HepG2 (cell line): ENCODE results near the gene CFAP300. TPM values are rescaled to one million over a fixed set of nuclear protein-coding genes. Genes with fewer than 3 reads are reported as not detected.
A peak's percentile ranks its signal among the peaks of the same experiment; 100 is the strongest.

ENCODE experiments used
- CEBPG ChIP-seq: IDR thresholded peaks from 2 replicates; pipeline ENCODE4 v1.6.1; 2016
- GABPA ChIP-seq, 2 experiments: IDR thresholded peaks; 2 replicates each; pipeline ENCODE4 v1.6.1; 2011 to 2016; ENCODE audit warnings: low read depth in 2 of 2, low read length in 1 of 2, missing biosample characterization in 1 of 2, missing genetic modification characterization in 1 of 2
- HOXA7 ChIP-seq: sonication (generic); formaldehyde crosslinking; IDR thresholded peaks from 2 replicates; pipeline ENCODE4 v1.8.1; 2022; ENCODE audit warnings: mild to moderate bottlenecking, missing genetic modification reagents, moderate library complexity
- HOXD1 ChIP-seq: sonication (generic); formaldehyde crosslinking; IDR thresholded peaks from 2 replicates; pipeline ENCODE4 v1.5.0; 2020; ENCODE audit warnings: missing genetic modification reagents
- MBNL3 ChIP-seq: fragments of 250-450 bp; sonication (Bioruptor Pico); conservative IDR thresholded peaks from 2 replicates; pipeline ENCODE4 v1.8.0; 2022; ENCODE audit warnings: mild to moderate bottlenecking, inconsistent platforms
- MIER2 ChIP-seq: IDR thresholded peaks from 2 replicates; pipeline ENCODE4 v1.6.1; 2016; ENCODE audit warnings: missing biosample characterization, missing genetic modification reagents
- NFIB ChIP-seq: sonication (generic); formaldehyde crosslinking; IDR thresholded peaks from 2 replicates; pipeline ENCODE4 v1.9.0; 2021; ENCODE audit warnings: missing genetic modification reagents, mild to moderate bottlenecking, borderline replicate concordance
- NFRKB ChIP-seq: fragments of 450-650 bp; IDR thresholded peaks from 2 replicates; pipeline ENCODE4 v1.6.1; 2017
- POGZ ChIP-seq: sonication (generic); formaldehyde crosslinking; IDR thresholded peaks from 2 replicates; pipeline ENCODE4 v1.4.0; 2020; ENCODE audit warnings: mild to moderate bottlenecking, missing genetic modification reagents
- REPIN1 ChIP-seq: sonication (generic); formaldehyde crosslinking; IDR thresholded peaks from 2 replicates; pipeline ENCODE4 v1.8.0; 2022; ENCODE audit warnings: missing genetic modification reagents, low read depth, mild to moderate bottlenecking, borderline replicate concordance
- SRSF9 ChIP-seq: fragments of 200-400 bp; formaldehyde crosslinking; IDR thresholded peaks from 2 replicates; pipeline ENCODE4 v1.6.1; 2018; ENCODE audit warnings: borderline replicate concordance, mild to moderate bottlenecking, low read depth, low read length; ENCODE audit not compliant: insufficient read depth, poor library complexity, severe bottlenecking
- TBX2 ChIP-seq: sonication (generic); formaldehyde crosslinking; IDR thresholded peaks from 2 replicates; pipeline ENCODE4 v1.5.0; 2020; ENCODE audit warnings: missing genetic modification reagents, mild to moderate bottlenecking, borderline replicate concordance
- XBP1 ChIP-seq: sonication (generic); formaldehyde crosslinking; IDR thresholded peaks from 2 replicates; pipeline ENCODE4 v1.5.0; 2020; ENCODE audit warnings: missing genetic modification reagents
- ZNF546 ChIP-seq: sonication (generic); formaldehyde crosslinking; conservative IDR thresholded peaks from 2 replicates; pipeline ENCODE4 v1.8.1; 2023; ENCODE audit warnings: mild to moderate bottlenecking, missing genetic modification reagents
- ZNF589 ChIP-seq: sonication (generic); formaldehyde crosslinking; conservative IDR thresholded peaks from 2 replicates; pipeline ENCODE4 v1.8.0; 2022; ENCODE audit warnings: mild to moderate bottlenecking, moderate library complexity, missing genetic modification reagents
- ZSCAN31 ChIP-seq: sonication (generic); formaldehyde crosslinking; IDR thresholded peaks from 2 replicates; pipeline ENCODE4 v1.5.0; 2020; ENCODE audit warnings: low read depth, mild to moderate bottlenecking, missing genetic modification reagents
- polyA plus RNA-seq, 8 experiments: library from polyadenylated mRNA; depleted of rRNA in 3 of 8; stranded (reverse) in 7 of 8; unstranded in 1 of 8; fragments of >200 nt; fragmentation: Illumina TruSeq in 4 of 8; extraction: Trizol in 4 of 8; gene quantifications; 2 replicates each; pipeline versions ENCODE4 v1.2.1 to v1.2.3, GENCODE V29; 2011 to 2016; ENCODE audit warnings: low read depth in 4 of 8, missing spikeins in 1 of 8, mixed read lengths in 1 of 8; ENCODE audit not compliant: insufficient read depth in 1 of 8
- total RNA-seq, 5 experiments: library from RNA; depleted of rRNA; stranded (reverse); fragments of >200 nt; fragmentation: Illumina TruSeq; extraction: Trizol; gene quantifications; 2 replicates each; pipeline ENCODE4 v1.2.3, GENCODE V29; 2016; ENCODE audit warnings: low read depth in 1 of 5
- TF ChIP-seq, protein P1 (sequence below): sonication (generic); formaldehyde crosslinking; IDR thresholded peaks from 2 replicates; pipeline ENCODE4 v1.9.0; 2021; ENCODE audit warnings: missing genetic modification reagents, borderline replicate concordance
- TF ChIP-seq, protein P2 (sequence below): sonication (generic); formaldehyde crosslinking; IDR thresholded peaks from 2 replicates; pipeline ENCODE4 v1.5.0; 2020; ENCODE audit warnings: missing genetic modification reagents
- TF ChIP-seq, protein P3 (sequence below): sonication (generic); formaldehyde crosslinking; IDR thresholded peaks from 2 replicates; pipeline ENCODE4 v1.4.0; 2020; ENCODE audit warnings: missing genetic modification reagents
- TF ChIP-seq, protein P4 (sequence below): sonication (generic); formaldehyde crosslinking; IDR thresholded peaks from 2 replicates; pipeline ENCODE4 v1.4.0; 2020; ENCODE audit warnings: missing genetic modification reagents
- TF ChIP-seq, protein P5 (sequence below): sonication (generic); formaldehyde crosslinking; IDR thresholded peaks from 2 replicates; pipeline ENCODE4 v1.4.0; 2020; ENCODE audit warnings: missing genetic modification reagents, borderline replicate concordance

Gene CFAP300
- total and polyA plus RNA-seq, 2 of the 13 experiments (the other 11 are each of a cell fraction or from before 2014, with no cell fraction given): not detected

DNA sequence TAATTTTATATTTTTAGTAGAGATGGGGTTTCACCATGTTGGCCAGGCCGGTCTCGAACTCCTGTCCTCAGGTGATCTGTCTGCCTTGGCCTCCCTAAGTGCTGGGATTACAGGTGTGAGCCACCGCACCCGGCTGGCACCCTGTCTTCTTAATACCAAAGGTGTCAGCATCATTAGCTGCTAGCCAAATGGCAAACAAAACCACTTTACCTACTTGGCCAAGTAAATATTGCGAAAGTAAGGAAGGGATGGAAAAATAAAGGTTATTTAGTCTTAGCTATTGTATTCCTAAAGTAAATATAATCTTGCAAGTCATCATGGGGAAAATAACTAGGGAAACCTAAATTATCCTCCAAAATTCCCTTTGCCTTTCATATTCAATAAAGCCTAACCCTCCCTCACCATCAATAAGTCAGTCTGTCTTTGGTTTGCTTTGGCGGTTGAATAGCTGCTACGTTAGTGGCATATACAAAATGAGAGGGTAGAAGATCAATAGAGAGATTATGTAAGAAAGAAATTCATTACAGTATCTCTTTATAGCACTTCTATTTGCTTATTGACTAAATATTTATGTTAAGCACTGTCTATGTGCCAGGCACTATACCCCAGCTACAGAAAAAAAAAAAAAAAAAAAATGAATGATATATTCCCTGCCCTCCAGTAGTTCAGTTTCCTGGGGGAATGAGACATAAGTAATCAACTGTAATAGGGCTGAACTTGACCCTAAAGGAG, 40.2 kb upstream of the CFAP300 start (continued):
- TF ChIP-seq NFIB (CRISPR knock-in tag): no peak
- peak; percentile 67 for TF ChIP-seq POGZ (CRISPR knock-in tag)
- 0 out of 2 replicates have a peak, but pooled peaks have one; percentile 33 for TF ChIP-seq HOXD1 (CRISPR knock-in tag)
- TF ChIP-seq ZNF589: no peak
- peak; percentile 99 for TF ChIP-seq TBX2
- TF ChIP-seq, protein P1, sequence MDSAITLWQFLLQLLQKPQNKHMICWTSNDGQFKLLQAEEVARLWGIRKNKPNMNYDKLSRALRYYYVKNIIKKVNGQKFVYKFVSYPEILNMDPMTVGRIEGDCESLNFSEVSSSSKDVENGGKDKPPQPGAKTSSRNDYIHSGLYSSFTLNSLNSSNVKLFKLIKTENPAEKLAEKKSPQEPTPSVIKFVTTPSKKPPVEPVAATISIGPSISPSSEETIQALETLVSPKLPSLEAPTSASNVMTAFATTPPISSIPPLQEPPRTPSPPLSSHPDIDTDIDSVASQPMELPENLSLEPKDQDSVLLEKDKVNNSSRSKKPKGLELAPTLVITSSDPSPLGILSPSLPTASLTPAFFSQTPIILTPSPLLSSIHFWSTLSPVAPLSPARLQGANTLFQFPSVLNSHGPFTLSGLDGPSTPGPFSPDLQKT (CRISPR knock-in tag): no peak
- TF ChIP-seq XBP1: no peak
- TF ChIP-seq GABPA (IDR thresholded peaks at IDR 0.05; ENCODE audit: low read depth, low read length): no peak
- no peak for TF ChIP-seq GABPA (CRISPR knock-in tag; IDR thresholded peaks at IDR 0.05; ENCODE audit: low read depth)
- no peak for TF ChIP-seq HOXA7 (CRISPR knock-in tag)
- TF ChIP-seq, protein P2, sequence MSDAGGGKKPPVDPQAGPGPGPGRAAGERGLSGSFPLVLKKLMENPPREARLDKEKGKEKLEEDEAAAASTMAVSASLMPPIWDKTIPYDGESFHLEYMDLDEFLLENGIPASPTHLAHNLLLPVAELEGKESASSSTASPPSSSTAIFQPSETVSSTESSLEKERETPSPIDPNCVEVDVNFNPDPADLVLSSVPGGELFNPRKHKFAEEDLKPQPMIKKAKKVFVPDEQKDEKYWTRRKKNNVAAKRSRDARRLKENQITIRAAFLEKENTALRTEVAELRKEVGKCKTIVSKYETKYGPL: peak; percentile 54; the same call in 1 of the 2 replicates
- no peak for TF ChIP-seq MIER2 (CRISPR knock-in tag)
- no peak for TF ChIP-seq NFRKB
- no peak for TF ChIP-seq SRSF9
- TF ChIP-seq CEBPG (CRISPR knock-in tag): peak; percentile 93
- no peak for TF ChIP-seq ZNF546 (CRISPR knock-in tag)
- TF ChIP-seq, protein P3, sequence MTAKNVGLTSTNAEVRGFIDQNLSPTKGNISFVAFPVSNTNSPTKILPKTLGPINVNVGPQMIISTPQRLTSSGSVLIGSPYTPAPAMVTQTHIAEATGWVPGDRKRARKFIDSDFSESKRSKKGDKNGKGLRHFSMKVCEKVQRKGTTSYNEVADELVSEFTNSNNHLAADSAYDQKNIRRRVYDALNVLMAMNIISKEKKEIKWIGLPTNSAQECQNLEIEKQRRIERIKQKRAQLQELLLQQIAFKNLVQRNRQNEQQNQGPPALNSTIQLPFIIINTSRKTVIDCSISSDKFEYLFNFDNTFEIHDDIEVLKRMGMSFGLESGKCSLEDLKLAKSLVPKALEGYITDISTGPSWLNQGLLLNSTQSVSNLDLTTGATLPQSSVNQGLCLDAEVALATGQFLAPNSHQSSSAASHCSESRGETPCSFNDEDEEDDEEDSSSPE (CRISPR knock-in tag): no peak
- TF ChIP-seq, protein P4, sequence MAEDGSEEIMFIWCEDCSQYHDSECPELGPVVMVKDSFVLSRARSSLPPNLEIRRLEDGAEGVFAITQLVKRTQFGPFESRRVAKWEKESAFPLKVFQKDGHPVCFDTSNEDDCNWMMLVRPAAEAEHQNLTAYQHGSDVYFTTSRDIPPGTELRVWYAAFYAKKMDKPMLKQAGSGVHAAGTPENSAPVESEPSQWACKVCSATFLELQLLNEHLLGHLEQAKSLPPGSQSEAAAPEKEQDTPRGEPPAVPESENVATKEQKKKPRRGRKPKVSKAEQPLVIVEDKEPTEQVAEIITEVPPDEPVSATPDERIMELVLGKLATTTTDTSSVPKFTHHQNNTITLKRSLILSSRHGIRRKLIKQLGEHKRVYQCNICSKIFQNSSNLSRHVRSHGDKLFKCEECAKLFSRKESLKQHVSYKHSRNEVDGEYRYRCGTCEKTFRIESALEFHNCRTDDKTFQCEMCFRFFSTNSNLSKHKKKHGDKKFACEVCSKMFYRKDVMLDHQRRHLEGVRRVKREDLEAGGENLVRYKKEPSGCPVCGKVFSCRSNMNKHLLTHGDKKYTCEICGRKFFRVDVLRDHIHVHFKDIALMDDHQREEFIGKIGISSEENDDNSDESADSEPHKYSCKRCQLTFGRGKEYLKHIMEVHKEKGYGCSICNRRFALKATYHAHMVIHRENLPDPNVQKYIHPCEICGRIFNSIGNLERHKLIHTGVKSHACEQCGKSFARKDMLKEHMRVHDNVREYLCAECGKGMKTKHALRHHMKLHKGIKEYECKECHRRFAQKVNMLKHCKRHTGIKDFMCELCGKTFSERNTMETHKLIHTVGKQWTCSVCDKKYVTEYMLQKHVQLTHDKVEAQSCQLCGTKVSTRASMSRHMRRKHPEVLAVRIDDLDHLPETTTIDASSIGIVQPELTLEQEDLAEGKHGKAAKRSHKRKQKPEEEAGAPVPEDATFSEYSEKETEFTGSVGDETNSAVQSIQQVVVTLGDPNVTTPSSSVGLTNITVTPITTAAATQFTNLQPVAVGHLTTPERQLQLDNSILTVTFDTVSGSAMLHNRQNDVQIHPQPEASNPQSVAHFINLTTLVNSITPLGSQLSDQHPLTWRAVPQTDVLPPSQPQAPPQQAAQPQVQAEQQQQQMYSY (CRISPR knock-in tag): no peak
- no peak for TF ChIP-seq ZSCAN31 (CRISPR knock-in tag)
- no peak for TF ChIP-seq MBNL3 (CRISPR knock-in tag)
- TF ChIP-seq REPIN1 (CRISPR knock-in tag): no peak
- TF ChIP-seq, protein P5, sequence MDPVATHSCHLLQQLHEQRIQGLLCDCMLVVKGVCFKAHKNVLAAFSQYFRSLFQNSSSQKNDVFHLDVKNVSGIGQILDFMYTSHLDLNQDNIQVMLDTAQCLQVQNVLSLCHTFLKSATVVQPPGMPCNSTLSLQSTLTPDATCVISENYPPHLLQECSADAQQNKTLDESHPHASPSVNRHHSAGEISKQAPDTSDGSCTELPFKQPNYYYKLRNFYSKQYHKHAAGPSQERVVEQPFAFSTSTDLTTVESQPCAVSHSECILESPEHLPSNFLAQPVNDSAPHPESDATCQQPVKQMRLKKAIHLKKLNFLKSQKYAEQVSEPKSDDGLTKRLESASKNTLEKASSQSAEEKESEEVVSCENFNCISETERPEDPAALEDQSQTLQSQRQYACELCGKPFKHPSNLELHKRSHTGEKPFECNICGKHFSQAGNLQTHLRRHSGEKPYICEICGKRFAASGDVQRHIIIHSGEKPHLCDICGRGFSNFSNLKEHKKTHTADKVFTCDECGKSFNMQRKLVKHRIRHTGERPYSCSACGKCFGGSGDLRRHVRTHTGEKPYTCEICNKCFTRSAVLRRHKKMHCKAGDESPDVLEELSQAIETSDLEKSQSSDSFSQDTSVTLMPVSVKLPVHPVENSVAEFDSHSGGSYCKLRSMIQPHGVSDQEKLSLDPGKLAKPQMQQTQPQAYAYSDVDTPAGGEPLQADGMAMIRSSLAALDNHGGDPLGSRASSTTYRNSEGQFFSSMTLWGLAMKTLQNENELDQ: no peak
